Measurements from ENCODE around the gene IMPACT.

The IMPACT gene

DNA sequence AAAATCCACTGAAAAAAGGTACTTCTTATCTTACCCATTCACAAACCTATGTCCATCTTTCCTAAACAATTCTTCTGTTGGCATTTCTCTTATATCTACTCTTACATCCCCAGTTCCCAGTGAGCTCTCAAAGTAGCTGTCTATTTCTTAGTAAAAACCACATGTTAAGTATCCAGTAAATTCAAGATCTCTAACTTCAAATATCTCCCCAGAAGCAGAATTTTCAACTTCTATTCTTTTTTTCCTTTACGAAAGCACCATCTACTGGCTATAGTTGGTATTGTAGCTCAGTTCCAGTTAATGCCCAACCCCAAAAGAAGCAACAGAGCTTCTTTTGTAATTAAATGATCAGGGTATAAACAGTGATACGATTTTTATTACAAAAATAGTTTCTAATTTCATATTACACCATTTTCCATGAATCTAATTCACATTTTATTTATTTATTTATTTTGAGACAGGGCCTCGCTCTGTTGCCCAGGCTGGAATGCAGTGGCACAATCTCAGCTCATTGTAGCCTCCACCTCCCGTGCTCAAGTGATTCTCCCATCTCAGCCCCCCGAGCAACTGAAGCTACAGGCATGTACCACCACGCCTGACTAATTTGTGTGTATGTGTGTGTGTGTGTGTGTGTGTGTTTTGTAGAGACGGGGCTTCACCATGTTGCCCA, 62.5 kb downstream of the IMPACT start:
- peaks cover 0 to 4% of the 10 kb centered on the region in 2 experiments for H3K27me3 ChIP-seq (ENCODE audit: control insufficient read depth in 1 of 2, insufficient read depth in 1 of 2, low read length in 2 of 2)
- peak; percentile 40 for DNase-seq
- H3K4me1 ChIP-seq (ENCODE audit: control insufficient read depth, insufficient read depth, low read depth, low read length): peaks cover 6% of the 10 kb centered on the region
- WGBS: 64% methylated on average over 3 of the region's 7 CpGs
- H3K79me1 ChIP-seq (replicated peaks; ENCODE audit: low read length, poor library complexity, severe bottlenecking): no peaks in the 10 kb centered on the region
- H3K23ac ChIP-seq (ENCODE audit: low read length in 2 of 2): no peak overlapping the region
- no peak overlapping the region for H2BK5ac ChIP-seq (ENCODE audit: low read depth, low read length, poor library complexity, severe bottlenecking)
- H3K14ac ChIP-seq (ENCODE audit: low read length in 2 of 2): no peak overlapping the region
- no peak overlapping the region for H2BK120ac ChIP-seq (ENCODE audit: low read depth, low read length)
- no peak overlapping the region for H3K9ac ChIP-seq (ENCODE audit: low read length)
- H3K27ac ChIP-seq (ENCODE audit: low read length, poor library complexity, severe bottlenecking): no peak overlapping the region
- H4K91ac ChIP-seq (ENCODE audit: low read length): no peak overlapping the region
- no peak overlapping the region for H3K4me3 ChIP-seq (ENCODE audit: insufficient read depth in 1 of 2, low read depth in 1 of 2, low read length in 2 of 2)
- no peak overlapping the region for H3K4ac ChIP-seq (ENCODE audit: low read depth in 1 of 2, low read length in 2 of 2)
- no peak overlapping the region for H2AK5ac ChIP-seq (ENCODE audit: low read length, severe bottlenecking)
- no peak overlapping the region for H2AFZ ChIP-seq (ENCODE audit: low read depth, low read length)
- H2BK12ac ChIP-seq (ENCODE audit: low read length in 2 of 2): no peak overlapping the region
- no peaks in the 10 kb centered on the region for H3K36me3 ChIP-seq (ENCODE audit: control insufficient read depth in 1 of 2, insufficient read depth in 2 of 2, low read depth in 1 of 2, low read length in 2 of 2)
- H3K9me3 ChIP-seq (ENCODE audit: control insufficient read depth, low read length): no peaks in the 10 kb centered on the region
- no peak overlapping the region for H3K4me2 ChIP-seq (ENCODE audit: low read length, poor library complexity, severe bottlenecking)
- no peak overlapping the region for H4K8ac ChIP-seq (ENCODE audit: low read length)
- H2BK15ac ChIP-seq (ENCODE audit: low read depth, poor library complexity, severe bottlenecking): no peak overlapping the region
- no peak overlapping the region for H3K18ac ChIP-seq (ENCODE audit: low read depth in 1 of 2, low read length in 2 of 2)

DNA sequence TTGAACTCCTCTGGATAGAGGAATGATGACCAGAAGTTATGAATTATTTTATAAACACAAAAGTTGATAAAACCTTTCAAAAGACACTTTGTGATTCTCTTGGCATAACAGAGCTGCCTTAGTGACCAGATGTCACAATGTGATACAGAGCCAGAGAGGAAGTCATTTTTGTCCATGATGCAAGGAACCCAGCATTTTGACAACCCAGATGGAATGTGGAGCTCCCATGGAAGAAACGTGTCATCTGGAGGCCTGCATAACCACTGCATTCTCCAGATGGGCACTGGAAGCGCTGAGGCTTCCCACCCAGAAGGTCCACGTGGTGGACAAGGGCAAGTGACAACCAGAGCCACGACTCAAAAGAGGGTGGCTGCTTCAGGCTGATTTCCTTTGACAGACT, 64.1 kb downstream of the IMPACT start:
- H3K4ac ChIP-seq (ENCODE audit: low read depth in 1 of 2, low read length in 2 of 2): no peak overlapping the region
- no peak overlapping the region for H2BK12ac ChIP-seq (ENCODE audit: low read length in 2 of 2)
- H3K9me3 ChIP-seq (ENCODE audit: control insufficient read depth, low read length): no peaks in the 10 kb centered on the region
- no peak overlapping the region for H3K4me3 ChIP-seq (ENCODE audit: insufficient read depth in 1 of 2, low read depth in 1 of 2, low read length in 2 of 2)
- H2AFZ ChIP-seq (ENCODE audit: low read depth, low read length): no peak overlapping the region
- H2BK15ac ChIP-seq (ENCODE audit: low read depth, poor library complexity, severe bottlenecking): no peak overlapping the region
- H3K18ac ChIP-seq (ENCODE audit: low read depth in 1 of 2, low read length in 2 of 2): no peak overlapping the region
- H2BK120ac ChIP-seq (ENCODE audit: low read depth, low read length): no peak overlapping the region
- H3K36me3 ChIP-seq (ENCODE audit: control insufficient read depth in 1 of 2, insufficient read depth in 2 of 2, low read depth in 1 of 2, low read length in 2 of 2): no peaks in the 10 kb centered on the region
- H3K14ac ChIP-seq (ENCODE audit: low read length in 2 of 2): no peak overlapping the region
- H3K27ac ChIP-seq (ENCODE audit: low read length, poor library complexity, severe bottlenecking): no peak overlapping the region
- H3K9ac ChIP-seq (ENCODE audit: low read length): peak overlapping the region; percentile 30
- 37% methylated on average over 4 of the region's 4 CpGs for WGBS
- H2AK5ac ChIP-seq (ENCODE audit: low read length, severe bottlenecking): no peak overlapping the region
- H4K8ac ChIP-seq (ENCODE audit: low read length): no peak overlapping the region
- H3K4me1 ChIP-seq (ENCODE audit: control insufficient read depth, insufficient read depth, low read depth, low read length): peaks cover 6% of the 10 kb centered on the region
- no peak overlapping the region for H2BK5ac ChIP-seq (ENCODE audit: low read depth, low read length, poor library complexity, severe bottlenecking)
- H3K27me3 ChIP-seq (ENCODE audit: control insufficient read depth in 1 of 2, insufficient read depth in 1 of 2, low read length in 2 of 2): no peaks in the 10 kb centered on the region
- no peak overlapping the region for H3K23ac ChIP-seq (ENCODE audit: low read length in 2 of 2)
- no peak overlapping the region for H3K4me2 ChIP-seq (ENCODE audit: low read length, poor library complexity, severe bottlenecking)
- no peaks in the 10 kb centered on the region for H3K79me1 ChIP-seq (replicated peaks; ENCODE audit: low read length, poor library complexity, severe bottlenecking)
- DNase-seq: peak; percentile 19
- no peak overlapping the region for H4K91ac ChIP-seq (ENCODE audit: low read length)

DNA sequence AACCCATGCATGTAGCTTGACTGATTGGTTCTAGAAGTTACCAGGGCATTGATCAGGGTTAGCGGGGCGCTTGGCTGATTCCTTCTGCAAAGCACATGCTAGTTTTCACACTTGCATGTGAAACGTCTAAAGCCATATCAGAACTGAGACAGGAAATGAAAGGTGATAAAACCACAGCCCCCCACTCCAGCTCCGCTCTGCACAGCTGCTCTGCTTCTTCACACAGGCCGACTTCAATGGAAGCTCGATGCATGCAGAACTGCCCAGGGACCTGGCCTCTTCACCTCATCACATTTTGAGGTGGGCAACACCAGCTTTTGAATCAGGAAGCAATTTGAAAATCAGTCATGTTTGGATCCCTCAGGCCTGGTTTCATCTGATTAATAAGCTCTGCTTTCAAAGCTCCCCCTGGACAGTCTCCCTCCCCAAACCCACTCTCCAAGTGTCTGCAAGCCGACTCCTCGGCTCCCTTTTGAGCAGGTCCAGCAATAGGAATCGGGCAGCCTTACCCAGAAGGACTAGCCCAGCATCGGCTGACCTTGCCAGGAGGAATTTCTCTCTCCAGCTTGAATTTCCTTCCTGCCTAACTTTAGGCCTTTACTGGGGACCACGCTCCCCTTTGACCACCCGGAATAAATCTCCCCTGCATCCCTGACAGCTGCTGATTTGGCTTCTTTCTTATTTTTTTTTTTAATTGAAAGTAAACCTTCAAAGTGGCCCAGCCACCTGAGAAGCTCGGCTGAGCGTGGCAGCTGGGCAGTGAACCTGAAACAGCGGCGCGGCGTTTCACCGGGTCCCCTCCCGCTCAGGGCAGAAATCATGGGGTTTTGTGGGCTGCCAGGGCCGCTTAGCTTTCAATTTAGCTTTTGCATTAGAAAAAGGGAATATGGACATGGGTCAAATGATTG, 65.7 kb downstream of the IMPACT start:
- Histone ChIP-seq H2AFZ (ENCODE audit: low read depth, low read length) (no peak overlapping the region), H3K27me3 (ENCODE audit: control insufficient read depth in 1 of 2, insufficient read depth in 1 of 2, low read length in 2 of 2) (no peaks in the 10 kb centered on the region), H3K18ac (ENCODE audit: low read depth in 1 of 2, low read length in 2 of 2) (no peak overlapping the region), H3K4me2 (ENCODE audit: low read length, poor library complexity, severe bottlenecking) (peak overlapping the region; percentile 41), H3K23ac (ENCODE audit: low read length in 2 of 2) (no peak overlapping the region), H2BK5ac (ENCODE audit: low read depth, low read length, poor library complexity, severe bottlenecking) (no peak overlapping the region), H4K91ac (ENCODE audit: low read length) (no peak overlapping the region), H2BK15ac (ENCODE audit: low read depth, poor library complexity, severe bottlenecking) (no peak overlapping the region), H3K9ac (ENCODE audit: low read length) (no peak overlapping the region), H3K4me1 (ENCODE audit: control insufficient read depth, insufficient read depth, low read depth, low read length) (peaks cover 7% of the 10 kb centered on the region), H2BK12ac (ENCODE audit: low read length in 2 of 2) (no peak overlapping the region), H3K36me3 (ENCODE audit: control insufficient read depth in 1 of 2, insufficient read depth in 2 of 2, low read depth in 1 of 2, low read length in 2 of 2) (no peaks in the 10 kb centered on the region), H3K14ac (ENCODE audit: low read length in 2 of 2) (no peak overlapping the region), H2BK120ac (ENCODE audit: low read depth, low read length) (no peak overlapping the region), H3K4ac (ENCODE audit: low read depth in 1 of 2, low read length in 2 of 2) (no peak overlapping the region), H2AK5ac (ENCODE audit: low read length, severe bottlenecking) (no peak overlapping the region), H4K8ac (ENCODE audit: low read length) (no peak overlapping the region), H3K9me3 (ENCODE audit: control insufficient read depth, low read length) (no peaks in the 10 kb centered on the region), H3K79me1 (replicated peaks; ENCODE audit: low read length, poor library complexity, severe bottlenecking) (no peaks in the 10 kb centered on the region), H3K27ac (ENCODE audit: low read length, poor library complexity, severe bottlenecking) (no peak overlapping the region), H3K4me3 (ENCODE audit: insufficient read depth in 1 of 2, low read depth in 1 of 2, low read length in 2 of 2) (no peak overlapping the region)
- WGBS: 84% methylated on average over 21 of the region's 21 CpGs
- DNase-seq: no peak

DNA sequence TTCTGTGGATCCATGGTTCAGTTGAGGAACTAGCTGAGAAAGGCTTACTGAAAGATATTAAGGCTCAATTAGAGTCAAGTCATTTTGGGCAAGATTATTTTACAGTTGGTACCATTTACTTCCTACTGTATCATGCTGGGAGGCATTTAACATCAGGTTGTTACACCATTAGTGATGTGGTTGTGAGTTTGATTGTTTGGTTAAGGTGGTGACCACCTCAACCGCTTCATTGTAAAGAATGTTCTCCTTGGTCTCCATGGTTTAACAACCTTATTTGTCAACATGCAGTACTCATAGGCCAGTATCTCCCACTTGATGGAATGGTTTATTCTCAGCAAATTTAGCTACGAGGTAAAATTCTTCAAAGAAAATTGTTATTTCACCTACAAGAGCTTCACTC, 68.1 kb downstream of the IMPACT start:
- Histone ChIP-seq H3K14ac (ENCODE audit: low read length in 2 of 2) (no peak overlapping the region), H3K9ac (ENCODE audit: low read length) (no peak overlapping the region), H3K4me3 (ENCODE audit: insufficient read depth in 1 of 2, low read depth in 1 of 2, low read length in 2 of 2) (no peak overlapping the region), H3K23ac (ENCODE audit: low read length in 2 of 2) (no peak overlapping the region), H3K4me2 (ENCODE audit: low read length, poor library complexity, severe bottlenecking) (no peak overlapping the region), H3K9me3 (ENCODE audit: control insufficient read depth, low read length) (no peaks in the 10 kb centered on the region), H2BK5ac (ENCODE audit: low read depth, low read length, poor library complexity, severe bottlenecking) (no peak overlapping the region), H2AFZ (ENCODE audit: low read depth, low read length) (no peak overlapping the region), H3K18ac (ENCODE audit: low read depth in 1 of 2, low read length in 2 of 2) (no peak overlapping the region), H3K27ac (ENCODE audit: low read length, poor library complexity, severe bottlenecking) (no peak overlapping the region), H3K4me1 (ENCODE audit: control insufficient read depth, insufficient read depth, low read depth, low read length) (peaks cover 7% of the 10 kb centered on the region), H2BK15ac (ENCODE audit: low read depth, poor library complexity, severe bottlenecking) (no peak overlapping the region), H3K4ac (ENCODE audit: low read depth in 1 of 2, low read length in 2 of 2) (no peak overlapping the region), H3K36me3 (ENCODE audit: control insufficient read depth in 1 of 2, insufficient read depth in 2 of 2, low read depth in 1 of 2, low read length in 2 of 2) (no peaks in the 10 kb centered on the region), H2BK12ac (ENCODE audit: low read length in 2 of 2) (no peak overlapping the region), H4K8ac (ENCODE audit: low read length) (no peak overlapping the region), H3K79me1 (replicated peaks; ENCODE audit: low read length, poor library complexity, severe bottlenecking) (no peaks in the 10 kb centered on the region), H3K27me3 (ENCODE audit: control insufficient read depth in 1 of 2, insufficient read depth in 1 of 2, low read length in 2 of 2) (no peaks in the 10 kb centered on the region), H4K91ac (ENCODE audit: low read length) (no peak overlapping the region), H2BK120ac (ENCODE audit: low read depth, low read length) (no peak overlapping the region), H2AK5ac (ENCODE audit: low read length, severe bottlenecking) (no peak overlapping the region)
- WGBS: 86% methylated on average over 2 of the region's 2 CpGs
- DNase-seq: no peak

Data from mesenchymal stem cell (in vitro differentiated cells and primary cell).